IMR-90 (cell line): ENCODE results near the gene NBPF11.

Source experiments
- BHLHE40 ChIP-seq: fragments of 150-350 bp; IDR thresholded peaks from 2 replicates; pipeline ENCODE4 v1.6.1; 2016; ENCODE audit warnings: mild to moderate bottlenecking, low read depth, low read length
- CEBPB ChIP-seq: IDR thresholded peaks from 2 replicates; pipeline ENCODE4 v1.6.1; 2012; ENCODE audit warnings: low read depth, low read length, improper control_type of control experiment
- CHD1 ChIP-seq: IDR thresholded peaks from 2 replicates; pipeline ENCODE4 v1.6.1; 2012; ENCODE audit warnings: low read depth, low read length, improper control_type of control experiment
- CTCF ChIP-seq: conservative IDR thresholded peaks from 2 replicates; pipeline ENCODE4 v1.5.1; 2012; ENCODE audit warnings: mild to moderate bottlenecking, low read depth, low read length, improper control_type of control experiment
- ELK1 ChIP-seq: fragments of 150-350 bp; IDR thresholded peaks from 2 replicates; pipeline ENCODE4 v1.6.1; 2016; ENCODE audit warnings: low read depth, mild to moderate bottlenecking, low read length, moderate library complexity, borderline replicate concordance
- FOS ChIP-seq: fragments of 150-350 bp; IDR thresholded peaks from 2 replicates; pipeline ENCODE4 v1.6.1; 2016; ENCODE audit warnings: low read depth, low read length
- MAZ ChIP-seq: IDR thresholded peaks from 2 replicates; pipeline ENCODE4 v1.6.1; 2012; ENCODE audit warnings: low read depth, mild to moderate bottlenecking, low read length, improper control_type of control experiment, moderate library complexity, borderline replicate concordance
- MXI1 ChIP-seq: IDR thresholded peaks from 2 replicates; pipeline ENCODE4 v1.6.1; 2012; ENCODE audit warnings: low read depth, mild to moderate bottlenecking, low read length, moderate library complexity, borderline replicate concordance
- POLR2A ChIP-seq: IDR thresholded peaks from 2 replicates; pipeline ENCODE4 v1.6.1; 2012; ENCODE audit warnings: mild to moderate bottlenecking, low read depth, low read length
- RAD21 ChIP-seq: IDR thresholded peaks from 2 replicates; pipeline ENCODE4 v1.6.1; 2012; ENCODE audit warnings: low read length, improper control_type of control experiment
- RCOR1 ChIP-seq: IDR thresholded peaks from 2 replicates; pipeline ENCODE4 v1.6.1; 2012; ENCODE audit warnings: mild to moderate bottlenecking, low read length, improper control_type of control experiment; ENCODE audit not compliant: insufficient replicate concordance
- RFX5 ChIP-seq: IDR thresholded peaks from 2 replicates; pipeline ENCODE4 v1.8.0; 2012; ENCODE audit warnings: low read depth, mild to moderate bottlenecking, low read length, moderate library complexity
- SMC3 ChIP-seq: fragments of 150-350 bp; IDR thresholded peaks from 2 replicates; pipeline ENCODE4 v1.6.1; 2016; ENCODE audit warnings: low read depth, mild to moderate bottlenecking, antibody characterized with exemption, low read length, moderate library complexity
- USF2 ChIP-seq: fragments of 150-350 bp; IDR thresholded peaks from 2 replicates; pipeline ENCODE4 v1.6.1; 2017; ENCODE audit warnings: mild to moderate bottlenecking, antibody characterized with exemption, low read length, low read depth

DNA sequence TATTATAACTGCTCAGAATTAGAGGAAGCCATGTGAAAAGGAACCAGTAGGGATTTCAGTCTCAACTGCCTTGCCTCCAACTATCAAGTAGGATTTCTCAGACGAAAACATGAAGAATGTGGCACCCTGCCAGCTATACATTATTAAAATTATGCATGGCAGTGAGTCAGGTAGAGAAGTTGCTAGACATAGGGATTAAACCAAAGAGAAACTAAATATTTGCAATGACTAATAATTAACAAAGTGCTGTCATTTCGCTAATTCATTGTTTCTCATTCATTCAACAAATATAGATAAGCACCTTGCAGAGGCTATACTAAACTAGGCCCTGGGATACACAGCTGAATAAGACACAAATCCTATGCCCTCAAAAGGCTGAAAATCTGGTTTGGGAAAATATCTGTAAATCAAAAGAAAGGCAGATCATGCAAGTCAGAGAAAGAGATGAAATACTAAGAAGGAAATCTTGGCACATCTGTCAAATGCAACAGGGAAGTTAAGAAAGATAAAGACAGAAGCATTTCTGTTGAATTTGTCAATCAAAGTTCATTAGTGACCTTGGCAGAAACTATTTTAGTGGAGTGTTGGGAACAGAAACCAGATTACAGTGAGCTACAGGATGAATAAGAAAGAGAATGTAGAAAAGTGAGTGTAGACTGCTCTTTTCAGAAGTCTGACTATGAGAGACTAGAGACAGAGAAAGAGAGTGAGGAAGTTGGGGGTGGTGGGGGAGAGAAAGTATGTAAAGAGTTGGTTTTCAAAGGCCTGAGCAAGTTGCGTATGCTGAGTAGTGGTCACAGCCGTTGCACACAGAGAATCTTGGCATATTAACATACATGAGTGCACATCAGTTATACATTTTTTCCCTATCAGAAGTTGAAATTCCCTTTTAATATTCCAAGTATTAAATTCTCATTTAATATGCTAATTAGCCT is 14.7 kb upstream of the NBPF11 start:
- TF ChIP-seq CTCF (no peak), BHLHE40 (no peak), RFX5 (no peak), MAZ (no peak), FOS (no peak), POLR2A (no peak), CEBPB (no peak), MXI1 (no peak), RCOR1 (no peak), SMC3 (no peak), USF2 (no peak), ELK1 (no peak), RAD21 (no peak), CHD1 (no peak)
